HG03457 (cell line): ENCODE results near the gene TTYH3.
"Not testable (repeated sequence)": the region's sequence is repeated elsewhere in the genome, so short reads cannot be mapped to it uniquely, and the experiment has no call there.

Experiments used
- ATAC-seq: cut with Tn5 transposase; IDR thresholded peaks from one replicate; pipeline ENCODE4 v1.9.1; 2021; ENCODE audit warnings: moderate number of reproducible peaks; ENCODE audit not compliant: unreplicated experiment

Gene TTYH3

GRCh38 chr7:2662273-2663120, 30.7 kb downstream of the TTYH3 start:
- ATAC-seq = no peak

GRCh38 chr7:2663121-2663886, 31.5 kb downstream of the TTYH3 start:
- no peak for ATAC-seq

GRCh38 chr7:2663960-2664359, 32.2 kb downstream of the TTYH3 start:
- ATAC-seq = no peak

GRCh38 chr7:2665359-2665791, 33.6 kb downstream of the TTYH3 start:
- no peak for ATAC-seq

GRCh38 chr7:2666155-2666554, 34.4 kb downstream of the TTYH3 start:
- no peak for ATAC-seq

- no peak for ATAC-seq
Observed at GRCh38 chr7:2666588-2667250, 34.9 kb downstream of the TTYH3 start.

DNA sequence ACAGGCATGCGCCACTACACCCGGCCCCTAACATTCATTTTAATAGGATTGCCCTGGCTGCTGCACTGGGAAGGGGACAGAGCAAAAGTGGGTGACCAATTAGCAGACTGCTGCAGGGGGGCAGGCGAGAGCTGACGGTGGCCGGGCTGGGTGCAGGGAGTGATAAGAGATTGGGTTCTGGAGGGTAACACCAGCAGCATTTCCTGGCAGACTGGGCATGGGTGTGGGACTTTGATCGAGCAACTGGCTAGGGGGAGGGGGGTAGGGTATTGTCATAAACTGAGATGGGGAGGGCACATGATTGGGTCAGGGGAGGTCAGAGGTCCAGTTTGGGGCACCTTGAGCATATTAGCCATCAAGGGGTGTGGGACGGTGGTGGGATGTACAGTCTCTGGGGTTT, 36.1 kb downstream of the TTYH3 start:
- no peak for ATAC-seq

- ATAC-seq = no peak
Observed at GRCh38 chr7:2668401-2668800, 36.6 kb downstream of the TTYH3 start.

DNA sequence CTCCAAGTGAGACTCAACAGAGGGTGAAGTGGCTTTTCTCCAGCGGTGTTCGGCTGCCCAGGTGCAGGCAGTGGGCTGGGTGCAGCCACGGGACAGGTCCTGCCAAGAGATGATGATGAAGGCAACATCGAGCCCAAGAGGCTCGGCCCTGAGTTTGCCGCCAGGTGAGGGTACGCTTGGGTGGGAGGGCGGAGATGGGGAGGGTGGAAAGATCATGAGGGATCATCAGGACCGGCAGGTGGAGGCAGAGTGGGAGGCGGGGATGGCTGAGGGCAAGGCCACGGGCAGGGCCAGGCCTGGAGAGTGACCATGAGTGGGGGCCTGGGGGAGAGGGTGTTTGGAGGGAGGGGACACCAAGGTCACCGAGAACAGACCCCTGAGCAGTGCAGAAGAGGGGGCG, 38.4 kb downstream of the TTYH3 start:
- no peak for ATAC-seq

DNA sequence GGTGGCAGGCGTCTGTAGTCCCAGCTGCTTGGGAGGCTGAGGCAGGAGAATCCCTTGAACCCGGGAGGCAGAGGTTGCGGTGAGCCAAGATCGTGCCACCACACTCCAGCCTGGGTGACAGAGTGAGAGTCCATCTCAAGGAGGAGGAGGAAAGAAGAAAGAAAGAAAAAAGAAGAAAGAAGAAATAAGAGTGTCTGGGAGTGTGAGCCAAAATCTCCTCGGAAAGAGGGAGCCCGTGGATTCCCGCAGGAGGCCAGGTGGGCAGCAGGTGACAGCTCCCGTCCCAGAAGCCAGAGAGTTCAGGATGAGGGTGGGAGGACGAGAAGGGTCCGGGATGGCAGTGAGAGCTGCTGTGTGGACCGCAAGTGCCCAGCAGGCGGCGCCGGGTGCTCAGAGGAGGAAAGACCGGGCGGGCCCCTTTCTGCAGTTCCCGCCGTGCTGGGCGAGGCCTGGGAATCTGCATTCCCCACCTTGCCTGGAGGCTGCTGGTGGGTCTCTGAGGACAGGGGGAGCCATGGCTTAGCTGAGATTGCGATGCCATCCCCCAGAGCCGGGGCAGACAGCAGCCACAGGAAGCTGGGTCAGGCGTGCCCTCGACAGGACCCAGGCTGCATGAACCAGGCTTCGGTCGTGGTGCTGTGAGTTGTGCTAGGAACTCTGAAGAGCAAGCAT, 39.1 kb downstream of the TTYH3 start:
- no peak for ATAC-seq

GRCh38 chr7:2673214-2673613, 41.4 kb downstream of the TTYH3 start:
- not testable (repeated sequence) for ATAC-seq

DNA sequence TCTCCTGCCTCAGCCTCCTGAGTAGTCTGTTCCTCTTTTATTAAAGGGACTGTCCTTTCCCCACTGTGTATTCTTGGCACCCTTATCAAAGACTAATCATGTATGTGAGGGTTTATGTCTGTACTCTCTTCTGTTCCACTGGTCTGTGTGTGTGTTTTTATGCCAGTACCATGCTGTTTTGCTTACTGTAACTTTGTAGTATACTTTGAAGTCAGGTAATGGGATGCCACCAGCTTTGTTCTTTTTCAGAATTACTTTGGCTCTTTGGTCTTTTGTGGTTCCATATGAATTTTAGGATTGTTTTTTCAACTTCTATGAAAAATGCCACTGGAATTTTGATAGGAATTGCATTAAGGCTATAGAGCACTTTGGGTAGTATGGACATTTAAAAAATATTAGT, 42.1 kb downstream of the TTYH3 start:
- ATAC-seq = no peak

GRCh38 chr7:2675256-2675764, 43.5 kb downstream of the TTYH3 start:
- ATAC-seq = no peak

- not testable (repeated sequence) for ATAC-seq
Observed at GRCh38 chr7:2676576-2676975, 44.8 kb downstream of the TTYH3 start.

- not testable (repeated sequence) for ATAC-seq
Observed at GRCh38 chr7:2678454-2678853, 46.7 kb downstream of the TTYH3 start.

- not testable (repeated sequence) for ATAC-seq
Observed at GRCh38 chr7:2679135-2680127, 47.6 kb downstream of the TTYH3 start.

- ATAC-seq = no peak
Observed at GRCh38 chr7:2680256-2680655, 48.5 kb downstream of the TTYH3 start.

- ATAC-seq = no peak
Observed at GRCh38 chr7:2680792-2681490, 49.2 kb downstream of the TTYH3 start.
